Measurements from ENCODE around the gene ATP11B. TPM values are rescaled to one million over a fixed set of nuclear protein-coding genes. Genes with fewer than 3 reads are reported as not detected.
A peak's percentile ranks its signal among the peaks of the same experiment; 100 is the strongest.

ATP11B gene
- total RNA-seq, result 118 TPM

GRCh38 chr3:182792901-182793662, at the start of gene ATP11B:
ATP11B (plus strand) TSS chr3:182793504; CDS start chr3:182793760, 256 bp downstream.
- peak; percentile 90 for ATAC-seq

DNA sequence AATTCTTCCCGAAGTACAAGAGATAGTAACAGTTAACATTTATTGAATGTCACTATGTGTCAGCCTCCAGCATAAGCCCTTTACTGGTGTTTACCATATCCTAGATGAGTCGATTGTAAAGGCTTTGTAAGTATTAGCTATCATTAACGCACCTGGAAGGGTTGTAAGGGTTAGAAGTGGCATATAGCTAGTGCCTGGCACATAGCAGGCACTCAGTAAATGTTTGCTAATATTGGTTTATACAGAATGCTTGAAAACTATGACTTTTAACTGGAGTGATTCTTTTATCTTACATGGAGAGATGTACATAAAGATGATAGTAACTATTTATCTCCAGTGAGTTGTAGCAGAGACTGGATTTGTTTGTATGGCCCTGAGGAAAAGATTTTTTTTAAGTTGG, 46.3 kb upstream of the ATP11B start:
- ATAC-seq, result no peak

DNA sequence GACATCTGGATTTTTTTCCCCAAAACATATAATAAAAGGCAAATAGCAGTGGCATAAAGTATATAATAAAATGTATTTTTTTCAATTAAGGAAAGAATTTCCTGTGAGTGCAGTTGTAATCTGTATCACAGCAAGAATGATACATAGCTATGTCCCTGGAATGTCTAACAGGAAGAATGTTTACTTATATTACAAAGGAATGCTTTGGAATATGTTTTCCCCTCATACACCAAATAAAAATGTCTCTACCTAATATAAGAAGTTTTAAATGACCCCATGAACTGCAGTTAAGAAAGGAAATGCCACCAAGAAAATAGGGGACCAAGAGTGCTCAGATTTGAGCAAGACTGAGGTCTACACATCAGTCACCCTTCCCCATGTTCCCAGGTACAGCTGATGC, 38.0 kb upstream of the ATP11B start:
- no peak for ATAC-seq

- ATAC-seq, result no peak
Measured at GRCh38 chr3:182755712-182756111, 37.6 kb upstream of the ATP11B start.

- no peak for ATAC-seq
Measured at GRCh38 chr3:182760576-182761164, 32.6 kb upstream of the ATP11B start.

GRCh38 chr3:182763896-182764295, 29.4 kb upstream of the ATP11B start:
- no peak for ATAC-seq

DNA sequence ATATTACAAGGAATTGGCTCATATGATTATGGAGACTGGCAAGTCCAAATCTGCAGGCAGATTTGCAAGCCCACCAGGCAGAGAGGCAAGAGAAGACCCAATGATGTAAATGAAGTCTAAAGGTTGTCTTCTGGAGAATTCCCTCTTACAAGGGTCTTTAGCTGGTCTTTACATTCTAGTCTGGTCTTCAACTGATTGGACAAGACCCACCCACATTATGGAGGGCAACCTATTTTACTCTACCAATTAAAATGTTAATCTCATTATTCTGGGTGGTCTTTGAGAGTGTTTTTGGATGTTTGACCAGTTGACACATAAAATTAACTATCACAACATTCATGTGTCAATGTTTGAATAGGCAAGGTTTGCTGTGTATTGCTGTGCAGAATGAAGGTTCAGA, 28.0 kb upstream of the ATP11B start:
- ATAC-seq, result no peak

DNA sequence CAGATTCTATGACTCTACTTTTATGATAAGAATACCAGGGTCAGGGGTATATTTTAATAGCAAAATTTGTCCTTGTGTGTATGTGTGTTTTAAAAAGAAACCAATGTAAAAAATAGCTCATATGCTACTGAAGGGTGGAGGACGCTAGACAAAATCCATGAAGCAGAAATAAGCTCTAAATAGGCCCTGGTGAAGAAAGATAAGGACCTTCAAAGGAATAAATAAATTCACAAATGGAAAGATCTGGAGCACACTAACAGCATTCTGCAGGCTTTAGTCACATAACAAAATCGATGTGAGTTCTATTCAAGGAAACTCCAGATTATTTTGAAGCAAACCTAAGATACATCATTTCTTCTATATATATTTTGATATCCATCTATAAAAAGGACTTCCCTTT, 27.2 kb upstream of the ATP11B start:
- ATAC-seq, result no peak

DNA sequence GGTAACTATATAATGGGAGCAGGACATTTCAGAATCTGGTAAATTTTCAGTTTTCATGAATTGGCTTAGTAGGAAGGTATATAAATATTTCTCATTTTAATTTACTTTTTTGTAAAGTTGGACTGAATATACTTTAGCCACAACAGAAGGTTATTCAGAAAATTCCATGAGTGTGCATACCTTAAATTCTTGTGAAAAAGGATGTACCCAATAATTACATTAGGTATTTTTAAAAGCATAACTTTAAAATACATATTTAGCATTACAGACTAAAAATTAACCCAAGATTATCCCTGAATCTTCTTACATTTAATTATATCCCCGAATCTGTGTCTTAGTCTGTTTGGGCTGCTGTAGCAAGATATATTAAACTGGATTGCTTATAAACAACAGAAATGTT, 24.9 kb upstream of the ATP11B start:
- ATAC-seq, result no peak

GRCh38 chr3:182769673-182770072, 23.6 kb upstream of the ATP11B start:
- ATAC-seq, result no peak

DNA sequence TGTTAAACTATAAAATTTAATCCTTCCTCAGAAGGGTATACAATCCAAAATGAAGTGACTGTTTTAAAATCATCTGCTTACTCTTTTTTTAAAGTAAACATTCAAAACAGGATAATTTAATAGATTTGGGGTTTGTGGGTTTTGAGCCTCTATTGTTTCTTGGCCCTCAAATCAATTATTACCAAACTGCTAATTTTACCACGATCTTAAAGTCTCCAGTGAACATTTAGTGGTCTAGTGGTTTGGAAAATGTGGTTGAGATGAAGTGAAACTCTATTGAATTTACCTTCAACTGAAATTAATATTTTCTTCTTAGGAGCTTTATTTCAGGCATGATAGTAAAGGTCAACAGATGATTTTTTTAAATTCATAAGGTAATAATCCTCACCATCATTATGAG, 11.2 kb upstream of the ATP11B start:
- no peak for ATAC-seq

DNA sequence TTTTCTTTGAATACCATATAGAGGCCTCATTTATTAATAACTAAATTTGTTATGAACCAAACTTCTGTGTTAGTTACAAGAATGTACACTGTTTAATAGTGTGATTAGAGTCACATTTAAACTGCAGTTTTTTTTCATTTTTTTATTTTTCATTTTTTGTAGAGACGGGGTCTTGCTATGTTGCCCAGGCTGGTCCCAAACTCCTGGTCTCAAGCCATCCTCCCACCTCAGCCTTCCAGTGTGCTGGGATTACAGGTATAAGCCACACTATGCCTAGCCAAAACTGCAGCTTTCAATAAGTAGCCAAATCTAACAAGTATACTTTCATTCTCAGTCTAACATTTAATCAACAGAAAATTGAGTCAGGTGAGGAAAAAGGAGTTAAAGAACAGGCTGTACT, 10.2 kb upstream of the ATP11B start:
- ATAC-seq, result no peak

- ATAC-seq, result no peak
Measured at GRCh38 chr3:182784542-182784941, 8.8 kb upstream of the ATP11B start.

DNA sequence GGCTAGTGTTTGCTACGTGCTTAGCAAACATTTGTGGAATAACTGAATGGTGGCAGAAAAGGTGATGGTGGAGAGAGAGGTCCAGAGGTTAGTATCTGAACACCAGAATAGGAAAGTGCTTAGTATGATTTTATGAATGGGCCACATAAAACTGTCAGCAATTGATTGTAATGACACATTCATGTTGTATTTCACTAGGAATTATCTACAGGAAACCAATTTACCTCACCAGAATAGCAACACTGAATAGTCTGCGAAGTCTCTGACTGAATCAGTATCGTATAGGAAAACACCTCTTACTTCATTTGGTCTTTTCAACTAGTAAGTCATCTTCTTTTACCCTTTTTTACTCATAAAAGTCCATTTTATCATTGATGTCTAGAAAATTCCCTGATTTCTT, 8.2 kb upstream of the ATP11B start:
- ATAC-seq, result no peak

DNA sequence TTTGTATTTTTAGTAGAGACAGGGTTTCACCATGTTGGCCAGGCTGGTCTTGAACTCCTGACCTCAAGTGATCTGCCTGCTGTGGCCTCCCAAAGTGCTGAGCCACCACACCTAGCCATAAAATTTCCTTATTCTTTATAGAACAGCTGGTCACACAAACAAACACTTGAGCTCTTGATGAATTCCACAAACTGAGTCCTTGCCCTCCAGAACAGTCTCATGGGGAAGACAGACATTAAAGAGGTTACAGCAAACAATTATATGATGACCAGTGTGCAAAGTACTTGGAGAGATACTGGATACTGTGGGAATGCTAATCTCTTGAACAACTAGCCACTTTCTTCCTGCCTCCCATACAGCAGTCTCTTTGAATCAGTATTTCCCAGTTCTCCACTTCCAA, 7.5 kb upstream of the ATP11B start:
- no peak for ATAC-seq

DNA sequence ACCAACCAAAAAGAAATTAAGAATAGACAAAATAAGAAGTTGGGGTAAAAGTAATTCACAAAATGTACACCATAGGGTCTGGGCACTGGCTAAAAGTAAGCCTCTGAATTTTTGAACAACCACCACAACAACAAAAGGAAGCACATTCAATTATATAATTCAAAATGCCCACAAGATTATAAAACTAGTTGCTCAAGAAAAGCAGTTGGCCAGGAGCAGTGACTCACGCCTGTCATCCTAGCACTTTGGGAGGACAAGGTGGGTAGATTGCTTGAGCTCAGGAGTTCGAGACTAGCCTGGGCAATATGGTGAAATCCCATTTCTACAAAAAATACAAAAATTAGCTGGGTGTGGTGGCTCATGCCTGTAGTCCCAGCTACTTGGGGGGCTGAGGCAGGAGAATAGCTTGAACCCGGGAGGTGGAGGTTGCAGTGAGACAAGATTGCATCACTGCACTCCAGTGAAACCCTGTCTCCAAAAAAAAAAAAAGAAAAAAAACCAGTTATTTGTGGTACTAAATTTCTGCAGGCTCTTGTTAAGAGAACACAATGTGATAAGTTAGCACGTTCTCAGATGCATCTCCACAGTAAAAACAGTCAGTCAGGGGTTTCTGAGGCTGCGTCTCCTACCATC, 6.6 kb upstream of the ATP11B start:
- ATAC-seq, result peak; percentile 26

- ATAC-seq, result no peak
Measured at GRCh38 chr3:182787302-182788036, 5.8 kb upstream of the ATP11B start.

DNA sequence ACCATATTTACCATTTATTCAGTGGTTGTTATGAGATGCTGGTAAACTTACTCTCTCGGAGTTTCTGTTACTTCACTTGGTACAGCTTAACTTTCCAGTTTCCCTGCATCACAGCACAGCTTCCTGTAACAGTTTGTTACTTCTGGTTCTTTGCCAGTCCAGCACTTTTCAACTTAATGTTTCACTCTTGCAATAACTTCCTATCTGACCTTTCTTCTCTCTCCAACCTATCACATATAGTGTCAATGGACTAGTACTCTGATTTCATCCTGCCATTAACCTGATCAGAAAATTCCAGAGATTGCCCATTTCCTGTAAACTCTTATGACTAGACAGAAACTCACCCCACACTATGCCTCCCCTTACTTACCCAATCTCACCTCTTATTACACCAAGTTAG, 3.9 kb upstream of the ATP11B start:
- no peak for ATAC-seq

DNA sequence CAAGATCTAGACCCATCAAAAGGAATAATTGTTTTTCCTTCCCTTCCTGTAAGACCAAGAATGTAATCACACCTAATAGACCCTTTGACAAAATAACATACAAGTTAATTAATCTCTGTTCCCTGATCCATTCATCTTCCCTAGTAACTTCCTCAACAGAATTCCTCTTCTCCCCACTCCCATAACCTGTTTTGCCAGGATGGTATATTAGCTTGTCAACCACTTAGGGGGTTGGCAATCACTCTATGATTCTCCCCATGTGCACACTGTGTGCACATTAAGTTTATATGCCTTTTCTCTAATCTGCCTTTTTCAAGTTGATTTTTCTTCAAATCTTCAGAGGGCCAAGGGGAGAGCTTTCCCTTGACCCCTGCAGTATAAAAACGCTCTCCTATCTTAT, 2.7 kb upstream of the ATP11B start:
- ATAC-seq, result no peak

GRCh38 chr3:182793663-182794454, 555 bp downstream of the ATP11B start:
- ATAC-seq, result peak; percentile 61

GRCh38 chr3:182794455-182795388, 1.4 kb downstream of the ATP11B start:
- ATAC-seq, result no peak
